Inferior parietal cortex (tissue), 1 donor: Measurements from ENCODE around the gene RYR2.

Source experiments
- DNase-seq: peaks from one replicate; pipeline ENCODE4 v3.0.0-alpha.2; 2016; ENCODE audit errors: extremely low spot score

Gene RYR2

GRCh38 chr1:237440346-237440745 lies 398.4 kb downstream of the RYR2 start:
- no peak for DNase-seq

- no peak for DNase-seq
These were observed 402.3 kb downstream of the RYR2 start for GRCh38 chr1:237444120-237444790.

- DNase-seq: no peak
These were observed 406.1 kb downstream of the RYR2 start for GRCh38 chr1:237448042-237448441.

- DNase-seq: no peak
These were observed 415.6 kb downstream of the RYR2 start for GRCh38 chr1:237457573-237457972.

GRCh38 chr1:237467320-237467719 lies 425.3 kb downstream of the RYR2 start:
- no peak for DNase-seq

GRCh38 chr1:237470712-237471338 lies 428.8 kb downstream of the RYR2 start:
- DNase-seq: no peak

GRCh38 chr1:237471377-237471776 lies 429.4 kb downstream of the RYR2 start:
- no peak for DNase-seq

- no peak for DNase-seq
These were observed 430.0 kb downstream of the RYR2 start for GRCh38 chr1:237471956-237472355.

- no peak for DNase-seq
These were observed 431.9 kb downstream of the RYR2 start for GRCh38 chr1:237473854-237474253.

- DNase-seq: no peak
These were observed 436.1 kb downstream of the RYR2 start for GRCh38 chr1:237478082-237478481.

GRCh38 chr1:237478842-237479241 lies 436.9 kb downstream of the RYR2 start:
- DNase-seq: no peak

GRCh38 chr1:237482777-237483176 lies 440.8 kb downstream of the RYR2 start:
- no peak for DNase-seq

GRCh38 chr1:237492359-237492758 lies 450.4 kb downstream of the RYR2 start:
- no peak for DNase-seq

GRCh38 chr1:237500566-237500965 lies 458.6 kb downstream of the RYR2 start:
- DNase-seq: no peak

GRCh38 chr1:237503292-237503691 lies 461.3 kb downstream of the RYR2 start:
- DNase-seq: no peak

- no peak for DNase-seq
These were observed 465.0 kb downstream of the RYR2 start for GRCh38 chr1:237507005-237507404.

GRCh38 chr1:237509748-237510147 lies 467.8 kb downstream of the RYR2 start:
- DNase-seq: no peak

GRCh38 chr1:237525102-237525501 lies 483.1 kb downstream of the RYR2 start:
- no peak for DNase-seq

- DNase-seq: no peak
These were observed 485.8 kb downstream of the RYR2 start for GRCh38 chr1:237527761-237528160.

GRCh38 chr1:237528545-237528944 lies 486.6 kb downstream of the RYR2 start:
- no peak for DNase-seq

GRCh38 chr1:237539055-237539454 lies 497.1 kb downstream of the RYR2 start:
- DNase-seq: no peak

- DNase-seq: no peak
These were observed 500.8 kb downstream of the RYR2 start for GRCh38 chr1:237542525-237543418.

- no peak for DNase-seq
These were observed 511.1 kb downstream of the RYR2 start for GRCh38 chr1:237553078-237553477.
